Stomach (tissue), 9 donors: ENCODE measurements around the gene KRTAP9-4. TPM values are rescaled to one million over a fixed set of nuclear protein-coding genes. Genes with fewer than 3 reads are reported as not detected.
"Not testable (repeated sequence)": the region's sequence is repeated elsewhere in the genome, so short reads cannot be mapped to it uniquely, and the experiment has no call there.

Source experiments
- DNase-seq, 2 donors: peaks; one replicate each; pipeline versions ENCODE4 v3.0.0 to v3.0.0-alpha.2; 2013 to 2019
- H3K27ac ChIP-seq, 5 donors: fragments of 200-600 bp in 4 of 5; sonication (generic) in 4 of 5; one replicate each; pipeline ENCODE4 v1.5.1; 2013 to 2019; ENCODE audit warnings: mild to moderate bottlenecking in 1 of 5, moderate library complexity in 1 of 5
- H3K27me3 ChIP-seq, 3 donors: fragments of 200-600 bp; sonication (generic); one replicate each; pipeline ENCODE4 v1.5.1; 2017 to 2019; ENCODE audit warnings: mixed run types in 1 of 3
- H3K36me3 ChIP-seq, 4 donors: fragments of 200-600 bp; sonication (generic); 1 replicate in 3 of 4; 2 replicates in 1 of 4; pipeline ENCODE4 v1.5.1; 2016 to 2019
- H3K4me1 ChIP-seq, 4 donors: fragments of 200-600 bp; sonication (generic); one replicate each; pipeline ENCODE4 v1.5.1; 2016 to 2019
- H3K4me3 ChIP-seq, 4 donors: fragments of 200-600 bp; sonication (generic) in 3 of 4; one replicate each; pipeline ENCODE4 v1.5.1; 2016 to 2019; ENCODE audit warnings: mild to moderate bottlenecking in 1 of 4
- H3K9me3 ChIP-seq, 4 donors: fragments of 200-600 bp; sonication (generic); one replicate each; pipeline ENCODE4 v1.5.1; 2016 to 2019
- CTCF ChIP-seq, 7 experiments: fragments of 450-650 bp in 4 of 7; fragments of 200-600 bp in 3 of 7; sonication (generic) in 3 of 7; IDR thresholded peaks; one replicate each; pipeline ENCODE4 v1.5.1; 2016 to 2019; ENCODE audit warnings: antibody characterized with exemption in 7 of 7, control low read depth in 2 of 7, mild to moderate bottlenecking in 1 of 7
- EP300 ChIP-seq: sonication (generic); formaldehyde crosslinking; IDR thresholded peaks from one replicate; pipeline ENCODE4 v1.6.1; 2017; ENCODE audit warnings: antibody characterized with exemption
- POLR2A ChIP-seq, 4 donors: fragments of 450-650 bp; IDR thresholded peaks; one replicate each; pipeline ENCODE4 v1.6.1; 2016; ENCODE audit warnings: antibody characterized with exemption in 4 of 4, control low read depth in 2 of 4, mild to moderate bottlenecking in 1 of 4, moderate library complexity in 1 of 4
- POLR2AphosphoS5 ChIP-seq, 3 donors: sonication (generic); formaldehyde crosslinking; IDR thresholded peaks; one replicate each; pipeline ENCODE4 v1.6.1; 2016; ENCODE audit warnings: antibody characterized with exemption in 3 of 3
- WGBS, 5 donors: extraction: QIAGEN DNeasy Blood & Tissue Kit in 3 of 5; methylation state at CpG; one replicate each; pipeline versions ENCODE4 v1.1.5 to v1.1.7; 2013 to 2018; 5-methylcytosine and 5-hydroxymethylcytosine counted together
- intact Hi-C: fragments of 100-400 bp; cut with DNase I; formaldehyde crosslinking; loops from one replicate; pipeline ENCODE4 v1.15.1; 2023; ENCODE audit warnings: low total_unique reads
- polyA plus RNA-seq, 3 donors: library from polyadenylated mRNA; stranded (reverse); fragments of 200-250 nt; gene quantifications; one replicate each; pipeline ENCODE4 v1.2.3, GENCODE V29; 2013
- total RNA-seq, 5 donors: library from RNA; depleted of rRNA; stranded (reverse); fragments of >200 nt; gene quantifications; one replicate each; pipeline versions ENCODE4 v1.1.0 to v1.2.3, GENCODE V29; 2014 to 2016
- donor health status: healthy with polysubstance abuse.
- donor health status: Bipolar disorder and iron deficiency.
- donor health status: healthy.

KRTAP9-4 gene
- total and polyA plus RNA-seq, 8 donors: not detected

GRCh38 chr17:41237949-41238437, 11.5 kb upstream of the KRTAP9-4 start, which contains the start of gene KRTAP9-8:
Gene KRTAP9-8, plus strand, starts transcription at chr17:41237999. Its CDS starts 53 bp downstream, at chr17:41238052.
- H3K4me1 ChIP-seq, H3K9me3 ChIP-seq: not testable (repeated sequence)
- 35 to 47% (median 40%) methylated on average over 3 of the region's 3 CpGs for WGBS, 5 donors

GRCh38 chr17:41246995-41247787, 2.3 kb upstream of the KRTAP9-4 start:
- WGBS, 5 donors: 25 to 59% (median 54%) methylated on average over 2 of the region's 2 CpGs
- intact Hi-C loops, H3K36me3 ChIP-seq, H3K4me1 ChIP-seq, H3K9me3 ChIP-seq, DNase-seq, H3K4me3 ChIP-seq, H3K27ac ChIP-seq, H3K27me3 ChIP-seq: not testable (repeated sequence)

More at GRCh38 chr17:41237949-41238437, 11.5 kb upstream of the KRTAP9-4 start, which contains the start of gene KRTAP9-8:
- H3K27ac ChIP-seq, intact Hi-C loops, H3K4me3 ChIP-seq, DNase-seq, H3K36me3 ChIP-seq: not testable (repeated sequence)
- peaks cover 0 to 18% (median 11%) of the 10 kb centered on the region in 3 donors for H3K27me3 ChIP-seq

- Histone ChIP-seq H3K27me3 (peaks cover 0 to 12% (median 3%) of the 10 kb centered on the region in 3 donors), H3K4me1 (no peaks in the 10 kb centered on the region)
- no peak for DNase-seq
These were observed 1.8 kb downstream of the KRTAP9-4 start for GRCh38 chr17:41251261-41251660.

GRCh38 chr17:41254861-41255260, 5.4 kb downstream of the KRTAP9-4 start:
- H3K36me3 ChIP-seq: no peaks in the 10 kb centered on the region
- H3K4me3 ChIP-seq: no peak overlapping the region
- no peak overlapping the region for H3K27ac ChIP-seq
- no peak for DNase-seq
- no peaks in the 10 kb centered on the region for H3K4me1 ChIP-seq
- H3K9me3 ChIP-seq: no peaks in the 10 kb centered on the region
- TF ChIP-seq EP300: no peak
- H3K27me3 ChIP-seq: peaks cover 0 to 21% (median 0%) of the 10 kb centered on the region in 3 donors
- intact Hi-C loops: no loop called here
- WGBS, 5 donors: 0 to 76% (median 32%) methylated on average over 1 of the region's 1 CpG

More at GRCh38 chr17:41251261-41251660, 1.8 kb downstream of the KRTAP9-4 start:
- WGBS, 5 donors: 83 to 93% (median 90%) methylated on average over 1 of the region's 1 CpG
- Histone ChIP-seq H3K4me3 (no peak overlapping the region), H3K9me3 (no peaks in the 10 kb centered on the region), H3K36me3 (no peaks in the 10 kb centered on the region), H3K27ac (no peak overlapping the region)
- intact Hi-C loops: no loop called here
- TF ChIP-seq POLR2A (IDR thresholded peaks at IDR 0.05) (no peak), EP300 (no peak), POLR2AphosphoS5 (IDR thresholded peaks at IDR 0.05) (no peak), CTCF (IDR thresholded peaks at IDR 0.05) (no peak)

GRCh38 chr17:41255381-41256290, 6.1 kb downstream of the KRTAP9-4 start, which contains the start of gene KRTAP9-9:
Gene KRTAP9-9, plus strand, starts transcription at chr17:41255384.
- H3K36me3 ChIP-seq, H3K4me3 ChIP-seq, DNase-seq, H3K27ac ChIP-seq, H3K9me3 ChIP-seq, intact Hi-C loops, H3K4me1 ChIP-seq: not testable (repeated sequence)
- H3K27me3 ChIP-seq: peaks cover 0 to 21% (median 0%) of the 10 kb centered on the region in 3 donors
- WGBS, 5 donors: 67 to 82% (median 78%) methylated on average over 2 to 5 of the region's 5 CpGs; no CpG with 5 or more reads in 1 of the 5 donors

- Histone ChIP-seq H3K4me3 (no peak overlapping the region), H3K4me1 (no peaks in the 10 kb centered on the region), H3K27ac (no peak overlapping the region), H3K27me3 (peaks cover 0 to 21% (median 0%) of the 10 kb centered on the region in 3 donors), H3K9me3 (no peaks in the 10 kb centered on the region), H3K36me3 (no peaks in the 10 kb centered on the region)
- intact Hi-C loops: no loop called here
- 87 to 98% (median 91%) methylated on average over 1 of the region's 1 CpG for WGBS, 5 donors
- TF ChIP-seq EP300 (no peak), POLR2A (IDR thresholded peaks at IDR 0.05) (no peak), POLR2AphosphoS5 (IDR thresholded peaks at IDR 0.05) (no peak), CTCF (IDR thresholded peaks at IDR 0.05) (no peak)
- no peak for DNase-seq
These were observed 6.8 kb downstream of the KRTAP9-4 start for GRCh38 chr17:41256291-41256685.
